GM19467 (cell line): ENCODE results near the gene MLN.

Source experiments
- ATAC-seq: cut with Tn5 transposase; IDR thresholded peaks from one replicate; pipeline ENCODE4 v1.9.1; 2021; ENCODE audit warnings: mild to moderate bottlenecking, moderate library complexity; ENCODE audit not compliant: unreplicated experiment

The MLN gene

GRCh38 chr6:33816911-33817310 lies 13.1 kb upstream of the MLN start:
- no peak for ATAC-seq

GRCh38 chr6:33815854-33816253 lies 12.1 kb upstream of the MLN start:
- ATAC-seq: no peak

GRCh38 chr6:33813990-33814985 lies 10.5 kb upstream of the MLN start:
- no peak for ATAC-seq

GRCh38 chr6:33813246-33813904 lies 9.6 kb upstream of the MLN start:
- no peak for ATAC-seq

GRCh38 chr6:33812669-33813068 lies 8.9 kb upstream of the MLN start:
- no peak for ATAC-seq

- ATAC-seq: no peak
Observed at GRCh38 chr6:33809594-33809993, 5.8 kb upstream of the MLN start.

GRCh38 chr6:33808641-33809180 lies 4.9 kb upstream of the MLN start:
- ATAC-seq: no peak

- ATAC-seq: no peak
Observed at GRCh38 chr6:33807606-33808005, 3.8 kb upstream of the MLN start.

GRCh38 chr6:33806841-33807240 lies 3.0 kb upstream of the MLN start:
- ATAC-seq: no peak

- ATAC-seq: no peak
Observed at GRCh38 chr6:33802186-33802958, 1.4 kb downstream of the MLN start.

- no peak for ATAC-seq
Observed at GRCh38 chr6:33801611-33802010, 2.2 kb downstream of the MLN start.

GRCh38 chr6:33800248-33800969 lies 3.4 kb downstream of the MLN start:
- no peak for ATAC-seq

GRCh38 chr6:33799454-33800113 lies 4.2 kb downstream of the MLN start:
- ATAC-seq: no peak

GRCh38 chr6:33798343-33798848 lies 5.4 kb downstream of the MLN start:
- no peak for ATAC-seq

GRCh38 chr6:33797626-33798342 lies 6.0 kb downstream of the MLN start:
- no peak for ATAC-seq

GRCh38 chr6:33794910-33795623 lies 8.7 kb downstream of the MLN start:
- no peak for ATAC-seq

- ATAC-seq: no peak
Observed at GRCh38 chr6:33792981-33793380, 10.8 kb downstream of the MLN start.

GRCh38 chr6:33791620-33792019 lies 12.2 kb downstream of the MLN start:
- no peak for ATAC-seq
